GM19351 (cell line): ENCODE measurements around the gene CDH13.

ENCODE experiments used
- ATAC-seq: cut with Tn5 transposase; IDR thresholded peaks from one replicate; pipeline ENCODE4 v1.9.1; 2021; ENCODE audit warnings: mild to moderate bottlenecking, moderate library complexity; ENCODE audit not compliant: unreplicated experiment

The CDH13 gene

GRCh38 chr16:83622010-83622409 is 995.2 kb downstream of the CDH13 start:
- no peak for ATAC-seq

DNA sequence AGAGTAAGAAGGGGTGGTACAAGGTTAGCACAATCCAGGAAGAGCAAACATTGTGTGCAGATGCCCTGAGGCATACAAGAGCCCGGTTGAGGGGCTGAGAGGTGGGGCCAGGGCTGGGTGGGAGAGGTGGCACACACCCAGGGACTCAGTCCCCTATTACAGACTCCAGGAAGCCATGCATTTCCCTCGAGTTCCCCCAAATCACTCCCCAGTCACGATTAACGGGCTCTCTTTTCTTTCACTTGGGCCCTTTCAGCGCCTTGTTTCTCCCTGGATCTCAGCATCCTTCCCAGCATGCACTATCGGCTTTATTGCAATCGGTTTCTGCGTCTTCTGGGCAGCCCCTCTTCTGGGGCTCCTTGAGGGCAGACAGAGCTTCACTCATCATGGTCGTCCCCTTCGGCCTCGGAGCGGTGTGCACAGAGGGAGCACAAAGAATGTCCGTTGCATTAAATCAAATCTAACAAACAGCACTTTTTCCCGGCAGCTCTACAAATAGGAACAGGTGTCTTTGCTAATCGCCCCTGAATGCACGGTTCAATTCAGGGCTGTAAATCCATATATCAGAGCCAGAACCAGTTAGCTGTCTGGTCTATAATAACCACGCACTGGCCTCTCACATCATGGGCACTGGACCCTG is 996.4 kb downstream of the CDH13 start:
- ATAC-seq = no peak

DNA sequence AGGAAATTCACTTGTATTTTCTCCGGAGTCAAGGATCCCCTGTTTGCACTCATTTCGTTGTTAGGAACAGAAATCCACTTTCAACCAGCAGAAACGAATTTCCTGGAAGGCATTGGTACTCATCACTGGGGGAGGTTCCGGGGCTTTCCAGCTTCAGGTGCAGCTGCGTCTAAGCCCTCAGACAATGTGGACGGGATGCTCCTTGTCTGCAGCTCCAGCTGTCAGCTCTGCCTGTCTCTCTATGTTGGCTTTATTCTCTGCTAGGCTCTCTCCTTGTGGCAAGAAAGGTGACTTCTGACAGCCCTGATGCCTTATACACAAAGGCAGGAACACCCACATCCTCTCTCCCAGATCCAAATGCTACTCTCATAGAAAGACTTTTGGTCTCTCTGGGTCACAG is 997.1 kb downstream of the CDH13 start:
- no peak for ATAC-seq

DNA sequence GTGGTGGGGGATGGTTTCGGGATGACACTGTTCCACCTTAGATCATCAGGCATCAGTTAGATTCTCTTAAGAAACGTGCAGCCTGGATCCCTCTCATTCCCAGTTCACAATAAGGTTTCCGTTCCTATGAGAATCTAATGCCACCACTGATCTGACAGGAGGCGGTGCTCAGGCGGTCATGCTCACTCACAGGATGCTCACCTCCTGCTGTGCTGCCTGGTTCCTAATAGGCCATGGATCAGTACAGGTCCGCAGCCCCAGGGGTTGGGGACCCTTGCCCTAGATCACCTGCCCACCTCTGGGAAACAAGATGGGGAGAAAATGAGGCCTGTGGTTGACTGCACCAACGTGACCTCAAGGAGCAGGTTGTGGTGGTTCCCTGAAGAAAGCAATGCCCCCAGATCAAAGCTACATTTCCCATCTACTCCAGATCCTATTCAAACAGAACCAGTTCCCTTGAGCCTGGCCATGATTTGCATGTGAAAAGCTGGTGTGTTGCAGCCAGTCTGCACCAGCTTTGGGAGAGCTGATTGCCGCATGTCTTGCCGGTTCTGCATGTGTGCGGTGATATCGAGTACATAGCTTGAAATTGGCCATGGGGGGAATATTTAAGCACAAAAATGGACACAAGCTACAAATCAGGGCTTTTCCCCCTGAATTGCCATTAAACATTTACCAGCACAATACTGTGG is 997.8 kb downstream of the CDH13 start:
- no peak for ATAC-seq

GRCh38 chr16:83626204-83626603 is 999.4 kb downstream of the CDH13 start:
- no peak for ATAC-seq

GRCh38 chr16:83626676-83627075 is 999.9 kb downstream of the CDH13 start:
- ATAC-seq = no peak

DNA sequence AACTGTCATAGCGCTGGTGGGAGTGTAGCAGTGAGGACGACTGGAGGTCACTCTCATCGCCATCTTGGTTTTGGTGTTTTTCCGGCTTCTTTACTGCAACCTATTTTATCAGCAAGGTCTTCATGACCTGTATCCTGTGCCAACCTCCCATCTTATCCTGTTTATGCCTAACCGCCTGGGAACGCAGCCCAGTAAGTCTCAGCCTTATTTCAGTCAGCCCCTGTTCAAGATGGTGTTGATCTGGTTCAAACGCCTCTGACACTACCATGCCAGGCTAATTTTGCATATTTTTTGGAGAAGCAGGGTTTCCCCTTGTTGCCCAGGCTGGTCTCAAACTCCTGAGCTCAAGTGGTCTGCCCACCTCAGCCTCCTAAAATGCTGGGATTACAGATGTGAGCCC is 1001.2 kb downstream of the CDH13 start:
- no peak for ATAC-seq

DNA sequence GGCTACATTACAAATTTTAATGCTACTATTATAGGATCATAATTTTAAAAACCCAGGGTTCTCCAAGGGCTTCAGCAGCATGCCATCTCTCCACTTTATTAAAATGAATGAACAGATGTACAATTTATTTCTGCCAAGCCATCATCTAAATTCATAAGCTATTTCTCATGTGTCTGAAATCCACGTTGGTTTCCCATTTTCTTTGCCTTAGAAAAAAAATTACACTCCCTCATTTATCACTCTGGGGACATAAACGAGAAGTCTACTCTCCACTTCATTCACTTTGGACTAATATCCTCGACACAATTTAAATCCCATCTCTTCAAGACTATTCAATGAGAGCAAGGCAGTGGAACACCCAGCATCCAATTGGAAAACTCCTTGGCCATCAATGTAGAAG is 1002.7 kb downstream of the CDH13 start:
- ATAC-seq = no peak

- ATAC-seq = no peak
These were observed 1003.1 kb downstream of the CDH13 start for GRCh38 chr16:83629836-83630235.

DNA sequence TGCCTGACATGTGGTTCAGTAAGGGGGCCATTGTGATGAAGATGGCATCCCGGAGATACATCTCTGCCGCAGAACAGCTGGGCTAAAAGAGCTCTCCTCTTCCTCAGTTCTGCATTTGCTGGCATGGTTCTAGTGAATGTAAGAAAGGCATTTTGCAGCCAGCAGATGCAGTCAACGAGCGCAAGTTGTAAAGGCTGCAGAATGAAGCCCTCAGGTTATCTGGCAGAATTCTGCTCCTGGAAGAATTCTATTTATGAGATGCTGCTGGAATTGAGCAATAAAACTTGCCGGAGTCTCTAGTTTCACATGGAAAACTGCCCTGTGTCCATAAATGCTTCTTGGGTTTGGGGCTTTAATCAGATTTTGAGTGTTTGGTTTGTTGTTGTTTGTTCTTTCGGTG is 1004.2 kb downstream of the CDH13 start:
- no peak for ATAC-seq

GRCh38 chr16:83633286-83633685 is 1006.5 kb downstream of the CDH13 start:
- ATAC-seq = no peak

- no peak for ATAC-seq
These were observed 1021.6 kb downstream of the CDH13 start for GRCh38 chr16:83648347-83648746.

DNA sequence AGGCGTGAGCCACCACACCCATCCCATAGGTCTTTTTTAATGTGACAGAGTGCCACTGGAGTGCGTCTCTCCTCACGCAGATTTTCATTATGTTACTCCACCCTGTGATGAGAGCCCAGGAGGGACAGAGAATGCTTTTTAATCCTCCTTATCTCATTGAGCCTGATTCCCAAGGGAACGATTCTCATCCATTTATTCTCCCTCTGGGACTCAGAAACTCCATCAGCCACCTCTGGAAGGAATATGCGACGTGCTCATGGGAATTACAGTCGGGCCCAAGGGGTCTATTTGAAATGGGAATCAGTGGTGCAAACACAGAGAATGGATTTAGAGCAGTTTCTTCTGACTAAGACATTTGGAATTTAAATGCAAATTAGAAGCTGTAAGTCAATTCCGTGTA is 1025.1 kb downstream of the CDH13 start:
- no peak for ATAC-seq

DNA sequence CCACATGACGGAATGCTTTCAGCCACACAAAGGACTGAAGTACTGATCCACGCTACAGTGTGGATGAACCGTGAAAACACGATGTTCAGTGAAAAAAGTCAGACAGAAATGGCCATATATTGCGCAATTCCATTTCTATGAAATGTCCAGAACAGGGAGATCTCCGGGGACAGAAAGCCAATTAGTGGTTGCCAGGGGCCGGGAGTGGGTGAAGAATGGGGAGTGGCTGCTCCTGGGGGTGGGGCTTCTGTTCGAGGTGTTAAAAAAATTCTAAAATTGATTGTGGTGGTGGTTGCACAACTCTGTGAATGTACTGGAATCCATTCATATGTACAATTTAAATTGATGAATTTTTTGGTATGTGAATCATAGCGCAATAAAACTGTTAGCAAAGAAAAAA is 1026.2 kb downstream of the CDH13 start:
- no peak for ATAC-seq

- ATAC-seq = no peak
These were observed 1027.0 kb downstream of the CDH13 start for GRCh38 chr16:83653785-83654184.

- ATAC-seq = no peak
These were observed 1033.5 kb downstream of the CDH13 start for GRCh38 chr16:83660282-83660681.

GRCh38 chr16:83661656-83662055 is 1034.9 kb downstream of the CDH13 start:
- ATAC-seq = no peak

DNA sequence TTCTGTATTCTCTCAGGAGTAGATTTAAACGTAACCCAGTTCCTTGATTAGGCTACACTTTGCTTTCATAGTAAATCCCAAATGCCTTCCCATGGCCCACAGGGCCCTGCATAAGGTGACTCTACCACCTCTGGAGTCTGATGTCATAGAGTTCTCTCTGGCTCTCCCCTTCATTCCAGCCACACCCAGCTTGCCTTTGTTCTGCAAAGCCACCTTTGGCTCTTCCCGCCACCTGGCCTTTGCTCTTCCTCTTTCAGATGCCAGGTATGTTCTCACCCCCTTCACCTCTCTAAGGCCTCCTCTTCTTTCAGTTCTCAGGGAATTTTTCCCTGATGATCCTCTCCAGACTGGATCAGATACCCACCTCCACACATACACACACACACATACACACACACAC is 1039.7 kb downstream of the CDH13 start:
- ATAC-seq = no peak

DNA sequence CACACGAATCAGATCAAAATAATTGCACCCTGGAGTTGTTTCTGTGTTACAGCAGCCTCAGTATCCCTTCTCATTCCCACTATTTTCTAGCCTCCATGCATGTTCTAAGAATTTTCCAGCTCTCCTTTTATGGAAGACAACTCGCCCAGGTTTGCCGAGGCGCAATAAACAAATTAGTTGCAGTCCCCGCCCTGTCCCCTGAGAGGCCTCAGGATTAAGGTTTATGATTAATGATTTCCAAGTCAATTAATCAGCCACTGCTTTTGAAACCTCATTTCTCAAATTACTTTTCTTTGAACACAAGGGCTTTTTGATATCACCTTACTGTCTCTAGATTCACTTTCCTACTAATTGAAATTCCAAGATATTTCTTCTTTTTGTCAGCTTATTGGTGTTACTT is 1042.7 kb downstream of the CDH13 start:
- no peak for ATAC-seq

DNA sequence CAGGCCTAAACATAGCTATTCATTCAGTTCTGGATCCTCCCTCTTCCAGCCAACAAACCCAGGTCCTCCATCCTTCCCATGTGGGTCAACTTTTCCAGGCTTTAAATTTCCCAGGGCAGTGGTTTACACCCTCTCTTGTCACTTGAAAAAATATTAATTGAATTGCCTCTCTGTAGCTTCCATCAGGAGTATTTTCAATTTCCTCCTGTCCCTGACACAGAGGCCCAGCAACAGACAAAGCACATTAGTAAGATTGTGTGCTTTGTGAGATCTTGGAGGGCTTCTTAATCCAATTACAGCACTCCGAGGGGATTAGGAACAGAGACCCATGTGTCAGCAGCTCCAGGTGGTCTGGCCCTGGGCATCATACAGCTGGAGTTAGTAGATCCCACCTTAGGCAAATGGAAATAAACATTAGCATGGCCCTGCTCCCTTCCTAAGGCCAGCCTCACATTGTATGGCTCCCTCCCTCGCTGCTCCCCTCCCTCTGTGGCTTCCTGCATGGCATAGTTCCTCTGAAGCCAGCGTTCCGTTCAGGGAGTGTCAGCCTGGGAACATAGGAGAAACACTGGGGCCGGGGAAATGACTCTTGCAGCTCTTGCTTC is 1048.3 kb downstream of the CDH13 start:
- no peak for ATAC-seq

DNA sequence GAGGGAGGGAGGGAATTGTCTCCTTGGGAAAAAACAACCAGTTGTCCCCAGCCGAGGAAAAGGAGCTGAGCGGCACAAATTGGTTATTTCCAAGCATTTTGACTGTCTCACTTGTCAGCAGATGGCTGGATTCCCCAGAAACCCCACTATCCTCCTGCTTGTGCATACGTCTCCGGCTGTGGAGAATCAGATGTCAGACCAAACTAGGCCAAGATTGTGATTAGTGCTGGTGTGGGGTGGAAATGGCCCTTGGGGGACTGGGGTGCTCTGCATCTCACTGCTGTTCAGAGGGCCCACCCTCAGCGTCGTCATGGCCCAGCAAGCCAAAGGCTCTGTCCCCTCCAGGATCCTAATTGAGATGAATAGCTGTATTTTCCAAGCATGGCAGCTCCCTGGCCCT is 1049.3 kb downstream of the CDH13 start:
- no peak for ATAC-seq

DNA sequence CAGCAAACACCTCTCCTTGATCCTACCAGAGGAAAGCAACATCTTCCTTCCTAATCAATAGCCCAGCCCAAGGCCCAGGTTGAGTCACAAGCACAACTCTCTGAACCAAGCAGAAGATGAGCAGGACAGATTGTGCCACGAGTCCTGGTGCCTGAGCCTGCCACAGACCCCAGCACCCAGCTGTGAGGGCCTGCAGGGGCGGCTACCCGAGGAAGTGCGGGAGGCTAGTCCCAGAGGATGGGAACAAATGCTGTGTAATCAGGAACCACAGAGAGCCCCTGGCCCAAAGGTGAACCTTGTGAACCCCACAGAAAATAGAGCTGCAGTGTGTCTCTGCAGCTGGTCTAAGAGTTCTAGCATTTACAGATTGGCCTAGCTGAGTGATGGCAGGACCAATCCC is 1054.2 kb downstream of the CDH13 start:
- ATAC-seq = no peak
